ENCODE measurements around the gene ADAMTS17.
"Not testable (repeated sequence)": the region's sequence is repeated elsewhere in the genome, so short reads cannot be mapped to it uniquely, and the experiment has no call there.

ADAMTS17 gene

GRCh38 chr15:100101426-100102089 lies 240.2 kb downstream of the ADAMTS17 start:
- DNase-seq: no peak

GRCh38 chr15:100100926-100101325 lies 240.8 kb downstream of the ADAMTS17 start:
- no peak for DNase-seq

- no peak for DNase-seq
Measured at GRCh38 chr15:100099976-100100375, 241.8 kb downstream of the ADAMTS17 start.

GRCh38 chr15:100098705-100099104 lies 243.1 kb downstream of the ADAMTS17 start:
- DNase-seq: no peak

GRCh38 chr15:100097342-100098127 lies 244.2 kb downstream of the ADAMTS17 start:
- DNase-seq: no peak

GRCh38 chr15:100096700-100097099 lies 245.1 kb downstream of the ADAMTS17 start:
- DNase-seq: no peak

GRCh38 chr15:100096248-100096600 lies 245.6 kb downstream of the ADAMTS17 start:
- no peak for DNase-seq

- DNase-seq: no peak
Measured at GRCh38 chr15:100095541-100096247, 246.1 kb downstream of the ADAMTS17 start.

GRCh38 chr15:100094127-100094510 lies 247.7 kb downstream of the ADAMTS17 start:
- DNase-seq: no peak

- DNase-seq: no peak
Measured at GRCh38 chr15:100093211-100094126, 248.3 kb downstream of the ADAMTS17 start.

- DNase-seq: no peak
Measured at GRCh38 chr15:100092034-100092433, 249.7 kb downstream of the ADAMTS17 start.

- no peak for DNase-seq
Measured at GRCh38 chr15:100090411-100090810, 251.4 kb downstream of the ADAMTS17 start.

GRCh38 chr15:100084042-100084821 lies 257.5 kb downstream of the ADAMTS17 start:
- not testable (repeated sequence) for DNase-seq

GRCh38 chr15:100083572-100083971 lies 258.2 kb downstream of the ADAMTS17 start:
- no peak for DNase-seq

GRCh38 chr15:100082761-100083402 lies 258.9 kb downstream of the ADAMTS17 start:
- no peak for DNase-seq

GRCh38 chr15:100081454-100081853 lies 260.3 kb downstream of the ADAMTS17 start:
- no peak for DNase-seq

- no peak for DNase-seq
Measured at GRCh38 chr15:100078511-100079220, 263.1 kb downstream of the ADAMTS17 start.

- no peak for DNase-seq
Measured at GRCh38 chr15:100075229-100075628, 266.5 kb downstream of the ADAMTS17 start.

GRCh38 chr15:100073982-100074381 lies 267.8 kb downstream of the ADAMTS17 start:
- no peak for DNase-seq

- DNase-seq: not testable (repeated sequence)
Measured at GRCh38 chr15:100066521-100067280, 275.1 kb downstream of the ADAMTS17 start.

Data from activated naive CD4-positive, alpha-beta T cell treated with anti-CD3 and anti-CD28 coated beads, Interleukin-2, amount 50 U/mL, for 16 hours (primary cell).